ENCODE data around the gene UMODL1.

The UMODL1 gene

DNA sequence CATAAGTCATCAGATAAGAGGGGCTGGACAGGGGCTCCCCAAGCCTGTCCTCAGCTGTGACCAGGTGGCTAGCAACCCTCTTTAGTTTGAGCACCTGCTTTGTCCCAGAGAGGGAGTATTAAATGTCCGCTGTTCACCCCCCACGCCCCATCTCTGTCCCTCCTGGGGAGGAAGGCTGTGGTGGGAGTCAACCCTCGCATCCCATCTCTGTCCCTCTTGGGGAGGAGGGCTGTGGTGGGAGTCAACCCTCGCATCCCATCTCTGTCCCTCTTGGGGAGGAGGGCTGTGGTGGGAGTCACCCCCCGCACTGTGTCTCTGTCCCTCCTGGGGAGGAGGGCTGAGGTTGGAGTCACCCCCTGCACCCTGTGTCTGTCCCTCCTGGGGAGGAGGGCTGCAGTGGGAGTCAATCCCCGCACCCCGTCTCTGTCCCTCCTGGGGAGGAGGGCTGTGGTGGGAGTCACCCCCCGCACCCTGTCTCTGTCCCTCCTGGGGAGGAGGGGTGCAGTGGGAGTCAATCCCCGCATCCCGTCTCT is 75.2 kb downstream of the UMODL1 start:
- DNase-seq (ENCODE audit: low spot score in 2 of 2): no peak
- Mint-ChIP-seq H3K4me1 (peaks cover 8% of the 10 kb centered on the region), H3K27ac (ENCODE audit: low read depth) (no peak overlapping the region), H3K9me3 (no peaks in the 10 kb centered on the region), H3K27me3 (peaks cover 11% of the 10 kb centered on the region), H3K4me3 (no peak overlapping the region), H3K36me3 (ENCODE audit: insufficient read depth) (no peaks in the 10 kb centered on the region)
- ATAC-seq (replicated peaks; ENCODE audit: extremely low read depth, poor library complexity, severe bottlenecking): no peak

DNA sequence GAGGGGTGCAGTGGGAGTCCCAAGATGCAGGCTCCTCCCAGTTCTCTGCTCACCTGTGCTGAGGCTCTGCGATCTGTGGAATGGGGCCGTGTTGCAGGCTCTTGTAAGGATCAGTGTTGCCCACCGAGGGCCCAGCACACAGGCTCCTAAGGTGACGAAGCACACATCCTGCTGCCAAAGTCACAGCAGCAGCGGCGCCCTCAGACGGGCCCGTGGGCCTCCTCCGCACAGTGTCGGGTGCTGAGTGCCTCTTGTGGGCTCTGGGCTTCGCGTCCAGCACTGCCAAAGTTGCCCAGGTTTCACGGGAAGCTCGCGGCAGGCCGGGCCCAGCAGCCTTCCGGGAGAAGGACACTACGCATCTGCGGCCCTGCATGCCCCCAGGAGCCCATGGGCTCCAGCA is 75.7 kb downstream of the UMODL1 start:
- H3K9me3 Mint-ChIP-seq: no peaks in the 10 kb centered on the region
- H3K4me1 Mint-ChIP-seq: peaks cover 8% of the 10 kb centered on the region
- DNase-seq (ENCODE audit: low spot score in 2 of 2): no peak
- H3K36me3 Mint-ChIP-seq (ENCODE audit: insufficient read depth): no peaks in the 10 kb centered on the region
- no peak overlapping the region for H3K27ac Mint-ChIP-seq (ENCODE audit: low read depth)
- no peak overlapping the region for H3K4me3 Mint-ChIP-seq
- peaks cover 11% of the 10 kb centered on the region for H3K27me3 Mint-ChIP-seq
- no peak for ATAC-seq (replicated peaks; ENCODE audit: extremely low read depth, poor library complexity, severe bottlenecking)

- H3K9me3 Mint-ChIP-seq: no peaks in the 10 kb centered on the region
- peaks cover 8% of the 10 kb centered on the region for H3K4me1 Mint-ChIP-seq
- H3K4me3 Mint-ChIP-seq: no peak overlapping the region
- no peak overlapping the region for H3K27ac Mint-ChIP-seq (ENCODE audit: low read depth)
- H3K27me3 Mint-ChIP-seq: peaks cover 4% of the 10 kb centered on the region
- no peaks in the 10 kb centered on the region for H3K36me3 Mint-ChIP-seq (ENCODE audit: insufficient read depth)
- ATAC-seq (replicated peaks; ENCODE audit: extremely low read depth, poor library complexity, severe bottlenecking) (no peak), DNase-seq (ENCODE audit: low spot score in 2 of 2) (no peak)
These were observed 76.4 kb downstream of the UMODL1 start for GRCh38 chr21:42147386-42148020.

GRCh38 chr21:42148097-42148496 is 77.0 kb downstream of the UMODL1 start:
- H3K36me3 Mint-ChIP-seq (ENCODE audit: insufficient read depth): no peaks in the 10 kb centered on the region
- H3K27me3 Mint-ChIP-seq: no peaks in the 10 kb centered on the region
- ATAC-seq (replicated peaks; ENCODE audit: extremely low read depth, poor library complexity, severe bottlenecking) (no peak), DNase-seq (ENCODE audit: low spot score in 2 of 2) (no peak)
- H3K4me3 Mint-ChIP-seq: no peak overlapping the region
- H3K9me3 Mint-ChIP-seq: no peaks in the 10 kb centered on the region
- no peak overlapping the region for H3K27ac Mint-ChIP-seq (ENCODE audit: low read depth)
- peaks cover 8% of the 10 kb centered on the region for H3K4me1 Mint-ChIP-seq

DNA sequence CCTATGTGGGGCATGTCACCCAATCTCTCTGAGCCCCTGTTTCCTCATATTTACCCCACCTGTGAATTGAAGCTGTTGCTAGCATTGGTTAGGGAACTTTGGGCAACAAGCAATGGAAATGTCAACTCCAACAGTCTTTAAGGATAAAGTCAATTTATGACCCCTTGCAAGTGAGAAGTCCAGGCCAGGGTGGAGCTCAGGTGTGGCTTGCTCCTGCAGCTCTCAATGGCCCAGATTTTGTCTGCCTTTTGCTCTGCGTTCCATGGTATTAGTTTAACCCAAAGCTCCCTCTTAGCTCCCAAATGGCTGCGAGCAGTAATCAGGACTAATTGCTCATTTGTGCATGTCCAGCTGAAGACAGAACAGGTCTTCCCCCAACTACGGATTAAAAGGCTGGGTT is 77.5 kb downstream of the UMODL1 start:
- Mint-ChIP-seq H3K9me3 (no peaks in the 10 kb centered on the region), H3K4me3 (no peak overlapping the region), H3K4me1 (peaks cover 8% of the 10 kb centered on the region), H3K36me3 (ENCODE audit: insufficient read depth) (no peaks in the 10 kb centered on the region), H3K27ac (ENCODE audit: low read depth) (no peak overlapping the region), H3K27me3 (no peaks in the 10 kb centered on the region)
- ATAC-seq (replicated peaks; ENCODE audit: extremely low read depth, poor library complexity, severe bottlenecking) (no peak), DNase-seq (ENCODE audit: low spot score in 2 of 2) (no peak)

GRCh38 chr21:42149656-42150473 is 78.7 kb downstream of the UMODL1 start:
- no peak overlapping the region for H3K27ac Mint-ChIP-seq (ENCODE audit: low read depth)
- H3K36me3 Mint-ChIP-seq (ENCODE audit: insufficient read depth): no peaks in the 10 kb centered on the region
- no peak for DNase-seq (ENCODE audit: low spot score in 2 of 2)
- H3K27me3 Mint-ChIP-seq: no peaks in the 10 kb centered on the region
- no peak overlapping the region for H3K4me3 Mint-ChIP-seq
- no peaks in the 10 kb centered on the region for H3K9me3 Mint-ChIP-seq
- ATAC-seq (replicated peaks; ENCODE audit: extremely low read depth, poor library complexity, severe bottlenecking): no peak
- peaks cover 8% of the 10 kb centered on the region for H3K4me1 Mint-ChIP-seq

DNA sequence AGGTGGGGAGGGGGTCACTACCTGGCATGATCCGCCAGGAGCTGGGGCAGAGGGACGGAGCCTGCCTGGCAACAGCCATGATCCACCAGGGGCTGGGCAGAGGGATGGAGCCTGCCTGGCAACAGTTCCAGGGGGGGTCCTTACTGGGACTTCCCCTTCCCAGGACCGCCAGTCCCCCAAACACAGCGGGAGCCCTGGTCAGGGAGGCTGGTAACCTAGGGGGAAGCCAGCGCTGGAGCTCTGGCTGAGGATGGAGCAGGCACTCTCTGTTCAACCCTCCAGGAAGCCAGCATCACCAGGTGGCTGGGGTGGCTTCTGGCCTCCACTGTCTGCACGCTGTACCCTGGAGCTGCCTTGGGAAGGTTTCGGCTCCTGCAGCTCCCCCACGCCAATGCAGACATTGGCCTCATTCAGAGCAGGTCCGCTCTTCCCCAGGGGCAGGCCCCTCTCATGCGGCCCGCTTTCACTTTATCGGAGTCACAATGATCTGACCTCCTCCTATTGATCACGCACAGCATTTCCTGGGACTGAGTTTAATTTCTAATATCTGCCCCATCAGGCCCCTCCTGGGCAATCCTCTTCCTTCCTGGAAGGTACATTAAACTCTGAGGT is 79.5 kb downstream of the UMODL1 start:
- H3K4me3 Mint-ChIP-seq: no peak overlapping the region
- no peaks in the 10 kb centered on the region for H3K9me3 Mint-ChIP-seq
- no peak for DNase-seq (ENCODE audit: low spot score in 2 of 2)
- no peaks in the 10 kb centered on the region for H3K27me3 Mint-ChIP-seq
- no peaks in the 10 kb centered on the region for H3K36me3 Mint-ChIP-seq (ENCODE audit: insufficient read depth)
- no peak for ATAC-seq (replicated peaks; ENCODE audit: extremely low read depth, poor library complexity, severe bottlenecking)
- H3K4me1 Mint-ChIP-seq: peaks cover 4% of the 10 kb centered on the region
- no peak overlapping the region for H3K27ac Mint-ChIP-seq (ENCODE audit: low read depth)

DNA sequence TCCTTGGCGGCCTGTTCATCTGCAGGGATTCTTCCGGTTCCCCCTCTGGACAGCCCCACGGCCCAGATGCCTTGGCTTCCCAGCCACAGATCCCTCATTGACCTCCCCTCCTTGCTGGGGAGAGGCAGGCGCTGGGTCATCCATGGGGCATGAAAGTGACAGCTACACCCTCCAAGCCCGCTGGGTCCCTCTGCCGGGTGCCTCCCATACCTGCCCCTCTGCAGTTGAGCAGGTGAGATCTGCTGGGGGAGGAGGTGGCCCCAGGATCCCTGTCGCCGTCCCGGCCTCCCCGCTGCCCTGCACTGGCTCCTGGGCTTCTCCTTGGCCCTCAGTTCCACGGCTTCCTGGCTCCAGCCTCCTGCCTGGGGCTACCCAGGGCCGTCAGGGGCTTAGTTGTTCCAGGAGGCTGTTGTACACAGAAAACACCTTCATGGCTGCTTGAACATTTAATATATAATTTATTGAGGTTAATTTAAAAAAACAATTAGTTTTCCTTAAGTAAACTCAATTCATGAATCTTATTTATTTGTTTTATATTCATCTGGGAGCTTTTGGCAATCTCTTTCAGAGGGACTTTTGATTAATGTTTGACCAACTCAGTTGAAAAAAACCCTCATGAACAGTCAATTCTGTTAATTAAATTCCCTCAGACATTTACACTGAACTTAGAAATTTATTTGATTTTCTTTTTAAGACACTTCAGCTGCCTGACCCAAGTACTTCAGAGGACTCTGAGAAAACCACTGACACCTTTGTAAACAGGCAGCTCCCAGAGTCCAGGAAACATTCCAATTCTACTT is 80.2 kb downstream of the UMODL1 start:
- no peaks in the 10 kb centered on the region for H3K4me1 Mint-ChIP-seq
- no peaks in the 10 kb centered on the region for H3K9me3 Mint-ChIP-seq
- DNase-seq (ENCODE audit: low spot score in 2 of 2) (no peak), ATAC-seq (replicated peaks; ENCODE audit: extremely low read depth, poor library complexity, severe bottlenecking) (no peak)
- H3K27ac Mint-ChIP-seq (ENCODE audit: low read depth): no peak overlapping the region
- H3K36me3 Mint-ChIP-seq (ENCODE audit: insufficient read depth): no peaks in the 10 kb centered on the region
- H3K4me3 Mint-ChIP-seq: no peak overlapping the region
- no peaks in the 10 kb centered on the region for H3K27me3 Mint-ChIP-seq

- no peak for ATAC-seq (replicated peaks; ENCODE audit: extremely low read depth, poor library complexity, severe bottlenecking)
- H3K4me1 Mint-ChIP-seq: no peaks in the 10 kb centered on the region
- H3K4me3 Mint-ChIP-seq: no peak overlapping the region
- no peaks in the 10 kb centered on the region for H3K9me3 Mint-ChIP-seq
- no peak overlapping the region for H3K27ac Mint-ChIP-seq (ENCODE audit: low read depth)
- H3K27me3 Mint-ChIP-seq: no peaks in the 10 kb centered on the region
- H3K36me3 Mint-ChIP-seq (ENCODE audit: insufficient read depth): no peaks in the 10 kb centered on the region
- no peak for DNase-seq (ENCODE audit: low spot score in 2 of 2)
These were observed 80.8 kb downstream of the UMODL1 start for GRCh38 chr21:42151948-42152220.

DNA sequence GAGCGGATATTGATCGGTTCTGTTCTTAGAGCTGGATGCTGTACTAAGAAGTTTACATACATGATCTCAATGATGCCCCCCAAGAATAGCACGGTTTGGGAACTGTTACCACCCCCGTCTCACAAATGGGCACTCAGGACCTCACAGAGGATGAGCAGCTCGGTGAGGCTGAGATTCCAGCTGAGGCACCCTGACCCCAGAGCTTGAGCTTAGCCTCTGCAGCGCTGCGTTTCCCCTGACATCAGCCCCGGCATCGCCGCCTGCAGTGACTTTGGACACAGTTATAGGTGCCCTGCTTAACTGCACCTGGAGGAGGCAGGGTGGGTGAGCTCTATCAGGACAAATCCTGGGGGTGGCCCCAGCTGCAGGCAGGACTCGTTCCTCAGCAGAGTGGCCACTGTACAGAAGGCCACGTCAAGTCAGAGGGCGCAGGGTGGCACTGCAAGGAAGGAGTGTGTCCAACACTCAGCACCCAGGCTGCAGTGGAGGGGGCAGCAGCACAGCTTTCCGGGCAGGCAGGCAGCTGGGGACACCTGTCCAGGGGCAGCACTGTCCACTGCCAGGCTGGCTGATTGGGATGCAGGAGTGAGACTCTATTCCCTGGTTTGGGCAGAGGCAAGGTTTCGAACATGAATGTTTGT is 82.0 kb downstream of the UMODL1 start:
- H3K27me3 Mint-ChIP-seq: no peaks in the 10 kb centered on the region
- DNase-seq (ENCODE audit: low spot score in 2 of 2) (no peak), ATAC-seq (replicated peaks; ENCODE audit: extremely low read depth, poor library complexity, severe bottlenecking) (no peak)
- H3K4me3 Mint-ChIP-seq: no peak overlapping the region
- no peak overlapping the region for H3K27ac Mint-ChIP-seq (ENCODE audit: low read depth)
- H3K9me3 Mint-ChIP-seq: no peaks in the 10 kb centered on the region
- H3K4me1 Mint-ChIP-seq: no peaks in the 10 kb centered on the region
- no peaks in the 10 kb centered on the region for H3K36me3 Mint-ChIP-seq (ENCODE audit: insufficient read depth)

DNA sequence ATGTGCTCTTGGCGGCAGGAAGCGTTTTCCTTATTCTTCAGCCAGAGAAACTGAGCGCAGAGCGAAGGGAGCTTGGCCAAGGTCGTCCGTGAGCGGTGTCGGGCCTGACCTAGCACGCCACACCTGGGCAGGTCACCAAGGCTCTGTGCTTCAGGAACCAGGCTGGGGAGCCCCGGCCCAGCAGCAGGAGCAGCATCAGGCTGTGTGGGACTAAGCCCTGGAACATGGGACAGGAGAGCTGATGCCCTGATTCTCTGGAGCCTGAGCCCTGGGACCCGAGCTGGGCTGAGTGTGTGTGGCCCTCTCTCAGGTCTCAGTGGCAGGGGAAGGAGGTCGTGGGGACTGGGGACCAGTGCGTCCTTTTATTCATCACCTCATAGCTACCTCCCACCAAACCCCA is 82.6 kb downstream of the UMODL1 start:
- Mint-ChIP-seq H3K4me1 (no peaks in the 10 kb centered on the region), H3K4me3 (no peak overlapping the region), H3K27ac (ENCODE audit: low read depth) (no peak overlapping the region)

More for the DNA sequence above, 82.6 kb downstream of the UMODL1 start:
- ATAC-seq (replicated peaks; ENCODE audit: extremely low read depth, poor library complexity, severe bottlenecking) (no peak), DNase-seq (ENCODE audit: low spot score in 2 of 2) (no peak)
- no peaks in the 10 kb centered on the region for H3K27me3 Mint-ChIP-seq
- no peaks in the 10 kb centered on the region for H3K36me3 Mint-ChIP-seq (ENCODE audit: insufficient read depth)
- H3K9me3 Mint-ChIP-seq: no peaks in the 10 kb centered on the region
